Left colon (tissue), 2 donors: ENCODE results near the gene VPS37D. TPM values are rescaled to one million over a fixed set of nuclear protein-coding genes. Genes with fewer than 3 reads are reported as not detected.
"Not testable (repeated sequence)": the region's sequence is repeated elsewhere in the genome, so short reads cannot be mapped to it uniquely, and the experiment has no call there.

Experiments used
- ATAC-seq: fragments of 200-7000 bp; cut with Tn5 transposase; one replicate; pipeline ENCODE4 v1.9.1; 2020; ENCODE audit warnings: mild to moderate bottlenecking, moderate library complexity
- DNase-seq, 2 donors: peaks; one replicate each; pipeline ENCODE4 v3.0.0-alpha.2; 2020
- intact Hi-C, 2 donors: fragments of 100-400 bp; cut with DNase I in 1 of 2; cut with micrococcal nuclease in 1 of 2; formaldehyde crosslinking; loops; one replicate each; pipeline versions ENCODE4 v1.11.2 to v1.14.0; 2022; cut with DNase I, micrococcal nuclease
- total RNA-seq, 2 donors: library from RNA; stranded (reverse); fragmentation: NEBNext Ultra II Directional; extraction: Animal tissue kit (Norgen Biotek cat#: 25700); gene quantifications; one replicate each; pipeline ENCODE4 v1.2.1, GENCODE V29; 2021
- donor health status: DM: no; HTN: no; CAD: no.
- donor health status: DM: yes; HTN: yes; CAD: no.

The VPS37D gene
- total RNA-seq, 2 donors from 2014 or later = 0.70 to 0.78 TPM

- intact Hi-C loops = no loop called here
- DNase-seq (no peak), ATAC-seq (no peak)
Measured at GRCh38 chr7:73671857-73672445, 4.3 kb downstream of the VPS37D start.

- ATAC-seq (no peak), DNase-seq (no peak)
- intact Hi-C loops = no loop called here
Measured at GRCh38 chr7:73674468-73675124, 7.0 kb downstream of the VPS37D start.

GRCh38 chr7:73676062-73676461 lies 8.4 kb downstream of the VPS37D start:
- DNase-seq, intact Hi-C loops: not testable (repeated sequence)
- peak; percentile 48 for ATAC-seq

GRCh38 chr7:73678862-73679261 lies 11.2 kb downstream of the VPS37D start:
- intact Hi-C loops = no loop called here
- ATAC-seq (no peak), DNase-seq (no peak)

- DNase-seq (no peak), ATAC-seq (no peak)
- intact Hi-C loops = no loop called here
Measured at GRCh38 chr7:73679709-73680108, 12.1 kb downstream of the VPS37D start.

GRCh38 chr7:73680501-73680900 lies 12.9 kb downstream of the VPS37D start:
- DNase-seq = no peak
- intact Hi-C loops = no loop called here
- no peak for ATAC-seq

- no peak for ATAC-seq
- intact Hi-C loops = no loop called here
- DNase-seq = no peak
Measured at GRCh38 chr7:73681031-73681430, 13.4 kb downstream of the VPS37D start.

- ATAC-seq = peak; percentile 11
- intact Hi-C loops = no loop called here
Measured at GRCh38 chr7:73682745-73683055, 15.1 kb downstream of the VPS37D start.

GRCh38 chr7:73683056-73683787 lies 15.6 kb downstream of the VPS37D start, which contains the start of the genes BUD23 and DNAJC30:
Gene BUD23, plus strand, starts transcription at chr7:73683597. Its CDS starts 29 bp downstream, at chr7:73683626.
Gene DNAJC30, minus strand, starts transcription at chr7:73683453. Its CDS starts 30 bp downstream, at chr7:73683423.
- DNase-seq = peak; percentile 98 to 100
- intact Hi-C loops = no loop called here
- ATAC-seq = peak; percentile 98

More at GRCh38 chr7:73682745-73683055, 15.1 kb downstream of the VPS37D start:
- no peak for DNase-seq

GRCh38 chr7:73683788-73684693 lies 16.4 kb downstream of the VPS37D start:
- intact Hi-C loops = no loop called here
- peak; percentile 44 for ATAC-seq
- DNase-seq = no peak

GRCh38 chr7:73685311-73685710 lies 17.7 kb downstream of the VPS37D start:
- intact Hi-C loops = no loop called here
- DNase-seq (no peak), ATAC-seq (no peak)

GRCh38 chr7:73688288-73688687 lies 20.7 kb downstream of the VPS37D start:
- intact Hi-C loops = no loop called here
- ATAC-seq (no peak), DNase-seq (no peak)

- DNase-seq = no peak
- no peak for ATAC-seq
- intact Hi-C loops = no loop called here
Measured at GRCh38 chr7:73690646-73691045, 23.0 kb downstream of the VPS37D start.

GRCh38 chr7:73696372-73696771 lies 28.7 kb downstream of the VPS37D start:
- ATAC-seq = no peak
- intact Hi-C loops = no loop called here
- DNase-seq = no peak

- DNase-seq (no peak), ATAC-seq (no peak)
- intact Hi-C loops = no loop called here
Measured at GRCh38 chr7:73698410-73698809, 30.8 kb downstream of the VPS37D start.

GRCh38 chr7:73699370-73700068 lies 31.9 kb downstream of the VPS37D start:
- intact Hi-C loops = no loop called here
- DNase-seq (no peak), ATAC-seq (no peak)

GRCh38 chr7:73700069-73700423 lies 32.4 kb downstream of the VPS37D start:
- ATAC-seq (no peak), DNase-seq (no peak)
- intact Hi-C loops = no loop called here

GRCh38 chr7:73700581-73701134 lies 33.0 kb downstream of the VPS37D start:
- ATAC-seq (no peak), DNase-seq (no peak)
- intact Hi-C loops = no loop called here
